ENCODE data around the gene STK24. TPM values are rescaled to one million over a fixed set of nuclear protein-coding genes. Genes with fewer than 3 reads are reported as not detected.
A peak's percentile ranks its signal among the peaks of the same experiment; 100 is the strongest.

The STK24 gene
- total and polyA plus RNA-seq, 10 of the 15 experiments (the other 5 are each of a cell fraction or from before 2014, with no cell fraction given) = 7.5 to 115 (median 52.9) TPM

DNA sequence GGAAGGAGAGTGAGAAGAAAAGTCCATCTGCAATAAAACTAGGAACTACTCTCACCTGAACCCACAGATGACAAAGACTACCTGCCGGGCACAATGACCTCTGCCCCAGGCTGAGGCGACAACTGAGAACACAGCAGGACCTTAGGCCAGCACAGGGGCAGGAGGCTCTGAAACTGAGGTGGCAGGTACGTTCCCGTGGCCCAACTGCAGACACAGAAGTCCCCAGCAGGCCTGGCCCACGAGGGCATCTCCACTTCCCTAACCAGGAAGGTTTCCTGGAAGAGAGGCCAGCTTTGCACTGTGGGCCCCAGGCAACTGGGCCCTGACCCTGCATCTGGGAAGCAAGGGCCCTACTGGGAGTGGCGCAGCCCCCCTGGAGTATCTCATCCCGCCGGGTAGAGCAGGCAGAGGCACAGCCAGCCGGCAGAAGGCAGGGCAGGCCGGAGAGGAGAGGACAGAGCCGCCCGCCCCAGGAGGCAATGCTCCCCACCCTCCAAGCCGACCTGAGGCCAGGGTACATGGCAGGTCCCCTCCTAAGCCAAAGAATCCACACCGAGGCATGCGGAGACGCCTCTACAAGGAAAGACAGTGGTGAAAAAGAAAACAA is 32.7 kb downstream of the STK24 start (continued):
- TF ChIP-seq, protein P1, sequence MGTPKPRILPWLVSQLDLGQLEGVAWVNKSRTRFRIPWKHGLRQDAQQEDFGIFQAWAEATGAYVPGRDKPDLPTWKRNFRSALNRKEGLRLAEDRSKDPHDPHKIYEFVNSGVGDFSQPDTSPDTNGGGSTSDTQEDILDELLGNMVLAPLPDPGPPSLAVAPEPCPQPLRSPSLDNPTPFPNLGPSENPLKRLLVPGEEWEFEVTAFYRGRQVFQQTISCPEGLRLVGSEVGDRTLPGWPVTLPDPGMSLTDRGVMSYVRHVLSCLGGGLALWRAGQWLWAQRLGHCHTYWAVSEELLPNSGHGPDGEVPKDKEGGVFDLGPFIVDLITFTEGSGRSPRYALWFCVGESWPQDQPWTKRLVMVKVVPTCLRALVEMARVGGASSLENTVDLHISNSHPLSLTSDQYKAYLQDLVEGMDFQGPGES (IDR thresholded peaks at IDR 0.05) = no peak
- no peak for TF ChIP-seq BHLHE40 (IDR thresholded peaks at IDR 0.05; ENCODE audit: borderline replicate concordance in 1 of 2, low read depth in 2 of 2, low read length in 1 of 2)

DNA sequence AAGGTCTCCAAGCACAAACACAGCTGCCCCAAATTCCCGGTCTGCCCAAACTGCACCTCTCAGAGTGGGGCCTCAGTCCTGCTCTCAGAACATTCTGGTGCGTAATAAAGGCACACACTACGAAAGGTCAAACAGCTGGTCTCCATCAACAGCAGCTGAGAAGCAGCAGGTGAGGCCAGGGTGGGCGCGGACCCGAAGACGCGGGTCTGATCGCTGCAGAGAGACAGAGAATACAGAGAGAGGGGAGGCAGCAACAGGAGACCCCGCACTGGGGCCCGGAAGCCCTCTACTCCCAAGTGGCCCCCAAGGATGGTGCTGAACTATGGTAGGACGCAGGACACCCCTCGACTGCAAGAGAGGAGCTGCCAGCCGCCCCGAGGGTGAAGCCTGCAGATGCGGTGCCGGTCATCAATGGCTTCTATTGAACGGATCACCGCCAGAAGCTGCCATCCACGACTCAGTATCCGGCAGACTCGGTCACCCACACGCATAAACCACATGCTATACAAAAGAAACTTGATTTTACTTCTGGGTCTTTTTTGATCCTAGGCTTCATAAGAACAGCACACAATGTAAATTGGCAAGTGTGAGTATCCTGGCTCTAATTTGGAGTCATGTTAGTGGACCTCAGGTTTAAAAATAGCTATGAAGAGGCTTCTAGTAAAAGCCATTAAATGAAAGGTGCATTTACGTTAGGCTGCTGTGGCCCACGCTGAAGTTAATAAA is 33.4 kb downstream of the STK24 start:
- H3K4me1 ChIP-seq (ENCODE audit: control insufficient read depth, insufficient read depth, low read length) = peaks cover 56% of the 10 kb centered on the region
- peaks cover 5% of the 10 kb centered on the region; the same call in 1 of the 2 replicates for H4K20me1 ChIP-seq (ENCODE audit: control insufficient read depth, insufficient read depth)
- H3K27me3 ChIP-seq (replicated peaks in 1 of 2; ENCODE audit: control insufficient read depth in 2 of 2, insufficient read depth in 2 of 2, low read length in 1 of 2) = no peaks in the 10 kb centered on the region
- peak; percentile 77; the same call in 1 of the 2 replicates for TF ChIP-seq TCF3 (IDR thresholded peaks at IDR 0.05; ENCODE audit: borderline replicate concordance, insufficient read depth, low read depth, low read length)
- TF ChIP-seq NRF1 (conservative IDR thresholded peaks at IDR 0.05; ENCODE audit: low read depth, low read length) = no peak
- peak overlapping the region; percentile 60 for H3K9ac ChIP-seq (ENCODE audit: control insufficient read depth, insufficient read depth, low read length)
- peak overlapping the region; percentile 100 for H3K4me2 ChIP-seq (ENCODE audit: control insufficient read depth, insufficient read depth)
- DNase-seq (ENCODE audit: low read depth, low spot score) (no peak), FAIRE-seq (no peak), ATAC-seq (peak; percentile 70)
- no peaks in the 10 kb centered on the region for H3K9me3 ChIP-seq (replicated peaks; ENCODE audit: control insufficient read depth, insufficient read depth, low read length)
- H3K79me2 ChIP-seq (ENCODE audit: control insufficient read depth, insufficient read depth, low read length) = peaks cover 90% of the 10 kb centered on the region
- no TSS peak for BruUV-seq (replicated peaks)
- peak overlapping the region; percentile 82 for H3K27ac ChIP-seq (ENCODE audit: control insufficient read depth, insufficient read depth)
- ChIA-PET RAD21 (ENCODE audit: unreplicated experiment) (no interaction called here), SMC1A (ENCODE audit: uncharacterized antibody, unreplicated experiment) (interaction anchor here (0.8 to 1.6 kb wide), 8 partner anchors 13 to 44 kb away, joined by 3 to 5 read pairs (median 4); no protein-coding TSS in a partner anchor), POLR2A (interaction anchor here (0.8 to 1.6 kb wide), 3 partner anchors 9 to 39 kb away, joined by 3 to 4 read pairs (median 3); no protein-coding TSS in a partner anchor), CTCF (interaction anchor here (2.2 kb wide), 1 partner anchor 110 kb away, joined by 6 read pairs; no protein-coding TSS in a partner anchor)
- H2AFZ ChIP-seq (ENCODE audit: control insufficient read depth, low read depth, low read length) = no peak overlapping the region
- peaks cover 3 to 4% of the 10 kb centered on the region in 2 experiments; a peak in 3 of 4 replicates for H3K36me3 ChIP-seq (ENCODE audit: control insufficient read depth in 2 of 2, insufficient read depth in 2 of 2, low read length in 1 of 2)
- in situ Hi-C loops (cut with MboI) = no loop called here
- peak overlapping the region; percentile 63 for H3K4me3 ChIP-seq
- WGBS (ENCODE audit: insufficient coverage, insufficient replicate concordance, low lambda C conversion rate, missing lambda C conversion rate) = 6% methylated on average over 25 of the region's 25 CpGs
- intact Hi-C loops (cut with micrococcal nuclease; ENCODE audit: unreplicated experiment) = loop anchor here (2.0 kb wide), 1 partner anchor 29 kb away; no protein-coding TSS in a partner anchor
